GM12878 (cell line): ENCODE data around the gene ADCK1. TPM values are rescaled to one million over a fixed set of nuclear protein-coding genes. Genes with fewer than 3 reads are reported as not detected.
A peak's percentile ranks its signal among the peaks of the same experiment; 100 is the strongest.
"Not testable (repeated sequence)": the region's sequence is repeated elsewhere in the genome, so short reads cannot be mapped to it uniquely, and the experiment has no call there.

ENCODE experiments used
- ATAC-seq: fragments of 200-7000 bp; cut with Tn5 transposase; 3 replicates; pipeline ENCODE4 v1.9.1; 2020; ENCODE audit warnings: mild to moderate bottlenecking, moderate library complexity
- BruUV-seq: library from RNA; stranded (reverse); fragments of 400-500 nt; replicated peaks from 2 replicates; lab custom pipeline; 2021; lab: Mats Ljungman, UMichigan
- CTCF ChIA-PET: fragments of 300-600 bp; sonication (Branson Sonifier 250); formaldehyde crosslinking; extraction: SDS; loops from one replicate; lab custom pipeline; 2021; ENCODE audit warnings: inconsistent platforms; lab: Yijun Ruan, JAX
- POLR2A ChIA-PET: fragments of 350-600 bp; formaldehyde crosslinking; extraction: SDS; loops from one replicate; lab custom pipeline; 2021; ENCODE audit warnings: inconsistent platforms; lab: Charles Lee
- RAD21 ChIA-PET: fragments of 300-600 bp; sonication (Branson Sonifier 250); formaldehyde crosslinking; loops from one replicate; lab custom pipeline; 2023; ENCODE audit warnings: antibody characterized with exemption; ENCODE audit not compliant: unreplicated experiment; lab: Charles Lee
- SMC1A ChIA-PET: fragments of 300-600 bp; sonication (Branson Sonifier 250); formaldehyde crosslinking; loops from one replicate; lab custom pipeline; 2023; ENCODE audit not compliant: unreplicated experiment, uncharacterized antibody; lab: Charles Lee
- DNase-seq: peaks from one replicate; pipeline ENCODE4 v3.0.0-alpha.2; 2011; ENCODE audit warnings: low read depth, low spot score
- FAIRE-seq: peaks from 3 replicates; lab custom pipeline; 2011; peaks lifted over from hg19 to GRCh38; lab: Jason Lieb, UNC
- H2AFZ ChIP-seq: 2 replicates; pipeline ENCODE4 v1.6.0; 2011; ENCODE audit warnings: low read depth, low read length, control low read depth; ENCODE audit not compliant: control insufficient read depth
- H3K27ac ChIP-seq: 2 replicates; pipeline ENCODE4 v1.5.1; 2011; ENCODE audit warnings: control low read depth; ENCODE audit not compliant: control insufficient read depth, insufficient read depth
- H3K27me3 ChIP-seq, 2 experiments: replicated peaks in 1 of 2; 2 replicates each; pipeline versions ENCODE4 v1.6.0 to v1.6.1; 2011; ENCODE audit warnings: low read length in 1 of 2; ENCODE audit not compliant: control insufficient read depth in 2 of 2, insufficient read depth in 2 of 2
- H3K36me3 ChIP-seq, 2 experiments: 2 replicates each; pipeline ENCODE4 v1.5.1; 2011; ENCODE audit warnings: low read length in 1 of 2; ENCODE audit not compliant: control insufficient read depth in 2 of 2, insufficient read depth in 2 of 2
- H3K4me1 ChIP-seq: 2 replicates; pipeline ENCODE4 v1.6.1; 2011; ENCODE audit warnings: mild to moderate bottlenecking, low read length, moderate library complexity, mixed read lengths; ENCODE audit not compliant: control insufficient read depth, insufficient read depth
- H3K4me2 ChIP-seq: 2 replicates; pipeline ENCODE4 v1.6.0; 2011; ENCODE audit warnings: control low read depth; ENCODE audit not compliant: control insufficient read depth, insufficient read depth
- H3K4me3 ChIP-seq: fragments of 200-600 bp; sonication (generic); 2 replicates; pipeline ENCODE4 v1.5.1; 2016
- H3K79me2 ChIP-seq: 2 replicates; pipeline ENCODE4 v1.6.0; 2011; ENCODE audit warnings: low read length; ENCODE audit not compliant: control insufficient read depth, insufficient read depth
- H3K9ac ChIP-seq: 2 replicates; pipeline ENCODE4 v1.8.0; 2011; ENCODE audit warnings: low read length, control low read depth, mixed read lengths; ENCODE audit not compliant: control insufficient read depth, insufficient read depth
- H3K9me3 ChIP-seq: replicated peaks from 3 replicates; pipeline ENCODE4 v1.5.1; 2011; ENCODE audit warnings: mild to moderate bottlenecking, low read length; ENCODE audit not compliant: control insufficient read depth, insufficient read depth
- H4K20me1 ChIP-seq: 2 replicates; pipeline ENCODE4 v1.6.0; 2011; ENCODE audit not compliant: control insufficient read depth, insufficient read depth
- ZNF217 ChIP-seq: fragments of 450-650 bp; IDR thresholded peaks from 2 replicates; pipeline ENCODE4 v1.6.1; 2017; ENCODE audit warnings: antibody characterized with exemption, mild to moderate bottlenecking
- WGBS: methylation state at CpG from one replicate; pipeline ENCODE4 v1.1.6; 2016; ENCODE audit warnings: low lambda C conversion rate; ENCODE audit not compliant: insufficient replicate concordance, insufficient coverage; ENCODE audit errors: missing lambda C conversion rate; 5-methylcytosine and 5-hydroxymethylcytosine counted together
- in situ Hi-C: fragments of 300-500 bp; cut with MboI; formaldehyde crosslinking; loops from 9 replicates; pipeline ENCODE4 v1.14.3; 2018; ENCODE audit warnings: mixed read lengths
- intact Hi-C: fragments of 100-400 bp; cut with micrococcal nuclease; formaldehyde crosslinking; loops from one replicate; pipeline ENCODE4 v1.14.2; 2022; ENCODE audit not compliant: unreplicated experiment
- polyA plus RNA-seq, 11 experiments: library from polyadenylated mRNA; depleted of rRNA in 4 of 11; unstranded in 6 of 11; stranded (reverse) in 5 of 11; fragments of >200 nt; fragmentation: Nextera tagmentation in 4 of 11; fragmentation: Illumina TruSeq in 1 of 11; extraction: Ambion mirVana in 4 of 11; extraction: Trizol in 1 of 11; gene quantifications; 1 replicate in 1 of 11; 2 replicates in 10 of 11; pipeline versions ENCODE4 v1.2.1 to v1.2.3, GENCODE V29; 2011 to 2016; ENCODE audit warnings: inconsistent platforms in 2 of 11, missing spikeins in 2 of 11, low read depth in 1 of 11
- total RNA-seq, 4 experiments: library from RNA; depleted of rRNA in 3 of 4; stranded (reverse); fragments of >200 nt in 3 of 4; fragmentation: Illumina TruSeq in 1 of 4; extraction: Trizol in 1 of 4; gene quantifications; 2 replicates each; pipeline versions ENCODE4 v1.2.1 to v1.2.3, GENCODE V29; 2013 to 2021

Gene ADCK1
- total and polyA plus RNA-seq, 10 of the 15 experiments (the other 5 are each of a cell fraction or from before 2014, with no cell fraction given): 3.3 to 8.5 (median 5.1) TPM

DNA sequence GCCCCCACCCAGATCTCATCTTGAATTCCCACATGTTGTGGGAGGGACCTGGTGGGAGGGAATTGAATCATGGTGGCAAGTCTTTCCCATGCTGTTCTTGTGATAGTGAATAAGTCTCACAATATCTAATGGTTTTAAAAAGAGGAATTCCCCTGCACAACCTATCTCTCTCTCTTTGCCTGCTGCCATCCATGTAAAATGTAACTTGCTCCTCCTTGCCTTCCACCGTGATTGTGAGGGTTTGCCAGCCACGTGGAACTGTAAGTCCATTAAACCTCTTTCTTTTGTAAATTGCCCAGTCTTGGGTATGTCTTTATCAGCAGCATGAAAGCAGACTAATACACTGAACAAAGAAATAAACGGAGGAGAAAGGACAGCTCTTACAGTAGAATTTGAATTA, 159.8 kb downstream of the ADCK1 start:
- in situ Hi-C loops, DNase-seq, BruUV-seq, H3K27me3 ChIP-seq, SMC1A ChIA-PET, H2AFZ ChIP-seq, ATAC-seq, H3K9ac ChIP-seq, intact Hi-C loops, H3K79me2 ChIP-seq, RAD21 ChIA-PET, H3K36me3 ChIP-seq, CTCF ChIA-PET, H3K4me3 ChIP-seq, H3K9me3 ChIP-seq, H3K4me2 ChIP-seq, FAIRE-seq, H3K4me1 ChIP-seq, H3K27ac ChIP-seq, H4K20me1 ChIP-seq, POLR2A ChIA-PET: not testable (repeated sequence)
- 14% methylated on average over 3 of the region's 3 CpGs for WGBS

DNA sequence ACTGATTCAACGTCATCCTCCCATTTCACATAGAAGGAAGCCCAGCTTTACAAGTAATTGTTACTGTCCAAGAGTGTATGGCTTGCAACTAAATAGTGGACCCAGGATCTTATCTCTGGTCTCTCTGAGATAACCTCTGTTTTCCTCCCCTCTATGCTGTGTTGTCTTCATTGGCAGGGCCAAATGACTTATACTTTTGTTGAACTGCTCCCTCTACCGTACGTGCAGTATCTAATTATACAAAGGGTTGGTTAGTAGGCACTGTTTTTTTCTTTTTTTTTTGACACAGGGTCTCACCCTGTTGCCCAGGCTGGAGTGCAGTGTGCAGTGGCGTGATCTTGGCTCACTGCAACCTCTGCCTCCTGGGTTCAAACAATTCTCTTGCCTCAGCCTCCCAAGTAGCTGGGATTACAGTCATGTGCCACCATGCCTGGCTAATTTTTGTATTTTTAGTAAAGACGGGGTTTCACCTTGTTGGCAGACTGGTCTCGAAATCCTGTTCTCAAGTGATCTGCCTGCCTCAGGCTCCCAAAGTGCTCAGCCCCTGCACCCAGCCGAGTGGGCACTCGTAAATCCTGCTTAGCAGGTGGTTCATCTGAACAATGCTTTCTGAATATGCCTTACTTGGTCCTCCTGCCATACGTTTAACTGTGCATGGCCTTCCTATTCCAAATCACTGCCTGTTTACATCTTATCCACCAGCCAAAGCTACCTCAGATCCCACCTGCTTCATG, 162.1 kb downstream of the ADCK1 start:
- no TSS peak for BruUV-seq
- H3K27me3 ChIP-seq: no peaks in the 10 kb centered on the region; a peak in 1 of 4 replicates
- RAD21 ChIA-PET: interaction anchor here (0.6 kb wide), 1 partner anchor 219 kb away, joined by 3 read pairs; no protein-coding TSS in a partner anchor
- SMC1A ChIA-PET: no interaction called here
- intact Hi-C loops: no loop called here
- no peak for TF ChIP-seq ZNF217
- TF ChIP-seq, all 136 proteins: peak for 0
- Histone ChIP-seq H3K4me1 (0 out of 2 replicates have a peak, but pooled peaks cover 6% of the 10 kb centered on the region), H3K27ac (no peak overlapping the region), H3K79me2 (no peaks in the 10 kb centered on the region), H3K9me3 (no peaks in the 10 kb centered on the region), H3K36me3 (no peaks in the 10 kb centered on the region), H3K4me3 (no peak overlapping the region), H3K4me2 (no peak overlapping the region), H4K20me1 (no peaks in the 10 kb centered on the region), H2AFZ (no peak overlapping the region), H3K9ac (no peak overlapping the region)
- POLR2A ChIA-PET: no interaction called here
- ATAC-seq: 0 out of 3 replicates have a peak, but pooled peaks have one; percentile 14
- WGBS: 31% methylated on average over 9 of the region's 9 CpGs
- DNase-seq: no peak
- CTCF ChIA-PET: no interaction called here
- in situ Hi-C loops: no loop called here
- FAIRE-seq: no peak
